Activated CD4-positive, alpha-beta T cell treated with anti-CD3 and anti-CD28 coated beads for 36 hours (primary cell): ENCODE results near the gene CCDC3. TPM values are rescaled to one million over a fixed set of nuclear protein-coding genes. Genes with fewer than 3 reads are reported as not detected.
"Not testable (repeated sequence)": the region's sequence is repeated elsewhere in the genome, so short reads cannot be mapped to it uniquely, and the experiment has no call there.

Source experiments
- ATAC-seq: fragments of 200-7000 bp; cut with Tn5 transposase; one replicate; pipeline ENCODE4 v1.10.0; 2021; ENCODE audit warnings: mild to moderate bottlenecking, moderate library complexity
- CTCF ChIA-PET: fragments of 350-600 bp; sonication (Branson Sonifier 250); formaldehyde crosslinking; loops from one replicate; lab custom pipeline; 2021; ENCODE audit warnings: antibody characterized with exemption; lab: Charles Lee
- POLR2A ChIA-PET: fragments of 350-600 bp; sonication (Branson Sonifier 250); formaldehyde crosslinking; loops from one replicate; lab custom pipeline; 2021; ENCODE audit warnings: antibody characterized with exemption, inconsistent platforms; lab: Charles Lee
- DNase-seq: peaks from one replicate; pipeline ENCODE4 v3.0.0-alpha.2; 2020
- H3K27ac Mint-ChIP-seq: one replicate; pipeline ENCODE4 v1.8.0; 2021; ENCODE audit warnings: mixed read lengths
- H3K27me3 Mint-ChIP-seq: one replicate; pipeline ENCODE4 v1.8.0; 2021; ENCODE audit warnings: mixed read lengths
- H3K36me3 Mint-ChIP-seq: one replicate; pipeline ENCODE4 v1.8.0; 2021; ENCODE audit warnings: low read depth, mixed read lengths
- H3K4me1 Mint-ChIP-seq: one replicate; pipeline ENCODE4 v1.8.0; 2021; ENCODE audit warnings: mixed read lengths
- H3K4me3 Mint-ChIP-seq: one replicate; pipeline ENCODE4 v1.8.0; 2021; ENCODE audit warnings: mild to moderate bottlenecking, moderate library complexity, mixed read lengths
- H3K9me3 Mint-ChIP-seq: one replicate; pipeline ENCODE4 v1.8.0; 2021; ENCODE audit warnings: low read depth, mixed read lengths
- intact Hi-C, 2 experiments: fragments of 100-400 bp; cut with DNase I in 1 of 2; cut with micrococcal nuclease in 1 of 2; formaldehyde crosslinking; loops; one replicate each; pipeline versions ENCODE4 v1.14.2 to v1.15.1; 2022 to 2024; cut with DNase I, micrococcal nuclease
- total RNA-seq, 2 experiments: library from RNA; stranded (reverse); gene quantifications; one replicate each; pipeline ENCODE4 v1.2.3, GENCODE V29; 2021

CCDC3 gene
- total RNA-seq, 2 experiments from 2014 or later = 0.14 to 0.18 TPM

DNA sequence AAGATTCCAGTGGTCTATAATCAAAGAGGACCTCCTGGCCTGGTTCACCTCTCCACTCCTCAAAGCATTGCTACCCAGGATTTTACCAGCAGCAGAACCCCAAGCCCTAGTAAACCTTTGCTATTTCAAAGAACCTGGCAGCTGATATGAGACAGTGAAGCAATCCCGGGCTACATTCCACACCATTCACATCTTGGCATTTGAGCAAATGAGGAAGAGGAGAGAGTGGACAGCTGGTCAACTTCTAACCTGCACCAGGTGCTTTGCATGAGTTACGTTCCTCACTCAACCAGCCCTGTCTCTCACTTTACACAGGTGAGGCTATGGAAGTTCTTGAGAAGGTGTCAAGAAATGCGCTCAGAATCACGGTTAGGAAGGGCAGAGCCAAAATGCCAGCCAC lies 1.1 kb downstream of the CCDC3 start:
- CTCF ChIA-PET = interaction anchor here (1.8 kb wide), 1 partner anchor 10 kb away, joined by 3 read pairs; no protein-coding TSS in a partner anchor
- Mint-ChIP-seq H3K27ac (no peak overlapping the region), H3K4me3 (no peak overlapping the region), H3K27me3 (peaks cover 62% of the 10 kb centered on the region), H3K4me1 (peaks cover 5% of the 10 kb centered on the region), H3K9me3 (no peaks in the 10 kb centered on the region), H3K36me3 (no peaks in the 10 kb centered on the region)
- intact Hi-C loops = no loop called here
- no peak for DNase-seq
- POLR2A ChIA-PET = no interaction called here
- no peak for ATAC-seq

GRCh38 chr10:12999849-13000248 lies 1.7 kb downstream of the CCDC3 start:
- Mint-ChIP-seq H3K27me3 (peaks cover 57% of the 10 kb centered on the region), H3K36me3 (no peaks in the 10 kb centered on the region), H3K9me3 (no peaks in the 10 kb centered on the region), H3K4me3 (no peak overlapping the region), H3K4me1 (peaks cover 5% of the 10 kb centered on the region), H3K27ac (no peak overlapping the region)
- CTCF ChIA-PET = interaction anchor here (1.8 kb wide), 1 partner anchor 11 kb away, joined by 3 read pairs; no protein-coding TSS in a partner anchor
- POLR2A ChIA-PET = no interaction called here
- intact Hi-C loops = no loop called here
- DNase-seq (no peak), ATAC-seq (no peak)

DNA sequence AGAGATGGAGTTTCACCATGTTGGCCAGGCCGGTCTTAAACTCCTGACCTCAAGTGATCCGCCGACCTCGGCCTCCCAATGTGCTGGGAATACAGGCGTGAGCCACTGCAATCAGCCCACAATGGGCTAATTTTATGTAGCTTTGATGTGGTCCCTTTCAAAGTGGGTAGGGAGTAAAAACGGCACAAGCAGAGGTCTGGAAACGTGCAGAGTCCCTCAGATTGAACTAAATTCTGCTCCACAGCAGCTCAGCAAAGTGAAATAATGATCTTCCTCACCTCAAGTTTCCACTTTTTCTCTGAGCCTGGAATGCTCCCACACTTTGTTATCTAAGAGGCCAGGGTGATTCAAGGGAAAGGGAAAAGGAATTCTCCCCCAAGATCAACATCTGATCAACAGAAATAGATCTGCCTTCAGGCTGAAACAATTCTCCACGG lies 6.1 kb downstream of the CCDC3 start:
- Mint-ChIP-seq H3K9me3 (no peaks in the 10 kb centered on the region), H3K27ac (no peak overlapping the region), H3K4me3 (no peak overlapping the region), H3K27me3 (peaks cover 42% of the 10 kb centered on the region), H3K36me3 (no peaks in the 10 kb centered on the region), H3K4me1 (no peaks in the 10 kb centered on the region)
- ChIA-PET POLR2A (no interaction called here), CTCF (interaction anchor here (0.7 to 1.0 kb wide), 2 partner anchors 12 to 48 kb away, joined by 3 read pairs; no protein-coding TSS in a partner anchor)
- DNase-seq = no peak
- intact Hi-C loops = no loop called here
- no peak for ATAC-seq

GRCh38 chr10:12993595-12993994 lies 7.9 kb downstream of the CCDC3 start:
- CTCF ChIA-PET = no interaction called here
- H3K4me3 Mint-ChIP-seq = no peak overlapping the region
- ATAC-seq (no peak), DNase-seq (no peak)
- intact Hi-C loops = no loop called here
- H3K36me3 Mint-ChIP-seq = no peaks in the 10 kb centered on the region
- POLR2A ChIA-PET = no interaction called here
- H3K4me1 Mint-ChIP-seq = no peaks in the 10 kb centered on the region
- no peaks in the 10 kb centered on the region for H3K9me3 Mint-ChIP-seq
- H3K27ac Mint-ChIP-seq = no peak overlapping the region
- peaks cover 32% of the 10 kb centered on the region for H3K27me3 Mint-ChIP-seq

DNA sequence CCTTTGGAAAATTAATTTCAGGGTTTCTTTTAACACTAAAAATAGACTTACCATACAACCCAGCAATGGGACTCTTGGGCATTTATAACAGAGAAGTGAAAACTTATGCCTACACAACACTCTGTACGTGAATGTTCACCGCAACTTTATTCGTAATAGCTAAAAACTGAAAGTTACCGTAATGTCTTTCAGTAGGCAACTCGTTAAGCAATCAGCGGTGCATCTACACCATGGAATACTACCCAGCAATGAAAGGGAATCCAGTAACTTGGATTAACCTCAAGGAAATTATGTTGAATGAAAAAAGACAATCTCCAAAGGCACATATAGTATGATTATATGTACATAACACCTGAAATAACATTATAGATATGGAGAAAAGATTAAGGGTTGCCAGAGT lies 16.2 kb downstream of the CCDC3 start:
- DNase-seq = no peak
- Mint-ChIP-seq H3K36me3 (no peaks in the 10 kb centered on the region), H3K9me3 (peaks cover 5% of the 10 kb centered on the region), H3K4me3 (no peak overlapping the region), H3K27ac (no peak overlapping the region), H3K27me3 (peaks cover 8% of the 10 kb centered on the region), H3K4me1 (peaks cover 2% of the 10 kb centered on the region)
- ChIA-PET POLR2A (no interaction called here), CTCF (interaction anchor here (0.7 kb wide), 1 partner anchor 203 kb away, joined by 3 read pairs; no protein-coding TSS in a partner anchor)
- no peak for ATAC-seq
- intact Hi-C loops = no loop called here

GRCh38 chr10:12984165-12984747 lies 17.3 kb downstream of the CCDC3 start:
- ChIA-PET POLR2A (no interaction called here), CTCF (no interaction called here)
- Mint-ChIP-seq H3K36me3 (no peaks in the 10 kb centered on the region), H3K27me3 (peaks cover 13% of the 10 kb centered on the region), H3K9me3 (peaks cover 5% of the 10 kb centered on the region), H3K4me1 (peaks cover 2% of the 10 kb centered on the region), H3K27ac (no peak overlapping the region), H3K4me3 (no peak overlapping the region)
- intact Hi-C loops = no loop called here
- ATAC-seq = peak; percentile 64
- DNase-seq = no peak

- DNase-seq = peak; percentile 29
- H3K36me3 Mint-ChIP-seq, H3K27ac Mint-ChIP-seq, POLR2A ChIA-PET, H3K9me3 Mint-ChIP-seq, H3K4me1 Mint-ChIP-seq, CTCF ChIA-PET, intact Hi-C loops, H3K4me3 Mint-ChIP-seq: not testable (repeated sequence)
- ATAC-seq = peak; percentile 36
- H3K27me3 Mint-ChIP-seq = peaks cover 17% of the 10 kb centered on the region
These were observed 17.9 kb downstream of the CCDC3 start for GRCh38 chr10:12983568-12983967.

GRCh38 chr10:12981570-12981969 lies 19.9 kb downstream of the CCDC3 start:
- H3K36me3 Mint-ChIP-seq = no peaks in the 10 kb centered on the region
- no peak for ATAC-seq
- ChIA-PET POLR2A (no interaction called here), CTCF (interaction anchor here (0.7 kb wide), 1 partner anchor 25 kb away, joined by 3 read pairs; no protein-coding TSS in a partner anchor)
- intact Hi-C loops = no loop called here
- H3K4me3 Mint-ChIP-seq = no peak overlapping the region
- peaks cover 5% of the 10 kb centered on the region for H3K9me3 Mint-ChIP-seq
- peaks cover 17% of the 10 kb centered on the region for H3K27me3 Mint-ChIP-seq
- H3K4me1 Mint-ChIP-seq = peaks cover 2% of the 10 kb centered on the region
- peak; percentile 6 for DNase-seq
- no peak overlapping the region for H3K27ac Mint-ChIP-seq

DNA sequence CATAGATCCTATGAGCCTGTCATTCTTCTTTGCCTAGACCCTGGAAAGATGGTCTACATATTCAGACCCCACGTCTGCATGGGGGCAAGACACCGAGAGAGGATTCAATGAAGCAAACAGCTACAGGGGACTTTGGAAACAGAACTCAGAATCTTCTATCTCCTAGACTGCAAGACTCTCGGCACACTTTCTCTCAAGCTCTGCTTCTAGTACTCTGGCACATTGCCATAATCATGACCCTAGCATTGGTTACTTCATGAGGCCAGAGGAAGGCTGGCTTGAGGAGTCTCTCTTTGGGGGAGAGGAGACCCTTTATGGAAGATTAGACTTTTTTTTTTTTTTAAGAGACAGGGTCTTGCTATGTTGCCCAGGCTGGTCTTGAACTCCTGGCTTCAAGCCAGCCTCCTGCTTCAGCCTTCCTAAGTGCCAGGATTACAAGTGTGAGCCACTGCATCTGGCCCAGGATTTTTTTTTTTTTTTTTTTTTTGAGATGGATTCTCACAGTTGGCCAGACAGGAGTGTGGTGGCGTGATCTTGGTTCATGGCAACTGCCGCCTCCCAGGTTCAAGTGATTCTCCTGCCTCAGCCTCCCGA lies 20.7 kb downstream of the CCDC3 start:
- Mint-ChIP-seq H3K9me3 (peaks cover 5% of the 10 kb centered on the region), H3K4me3 (no peak overlapping the region), H3K36me3 (no peaks in the 10 kb centered on the region), H3K27me3 (peaks cover 17% of the 10 kb centered on the region), H3K27ac (no peak overlapping the region), H3K4me1 (peaks cover 2% of the 10 kb centered on the region)
- ChIA-PET POLR2A (no interaction called here), CTCF (interaction anchor here (0.7 kb wide), 1 partner anchor 24 kb away, joined by 3 read pairs; no protein-coding TSS in a partner anchor)
- DNase-seq = no peak
- intact Hi-C loops = no loop called here
- ATAC-seq = no peak

DNA sequence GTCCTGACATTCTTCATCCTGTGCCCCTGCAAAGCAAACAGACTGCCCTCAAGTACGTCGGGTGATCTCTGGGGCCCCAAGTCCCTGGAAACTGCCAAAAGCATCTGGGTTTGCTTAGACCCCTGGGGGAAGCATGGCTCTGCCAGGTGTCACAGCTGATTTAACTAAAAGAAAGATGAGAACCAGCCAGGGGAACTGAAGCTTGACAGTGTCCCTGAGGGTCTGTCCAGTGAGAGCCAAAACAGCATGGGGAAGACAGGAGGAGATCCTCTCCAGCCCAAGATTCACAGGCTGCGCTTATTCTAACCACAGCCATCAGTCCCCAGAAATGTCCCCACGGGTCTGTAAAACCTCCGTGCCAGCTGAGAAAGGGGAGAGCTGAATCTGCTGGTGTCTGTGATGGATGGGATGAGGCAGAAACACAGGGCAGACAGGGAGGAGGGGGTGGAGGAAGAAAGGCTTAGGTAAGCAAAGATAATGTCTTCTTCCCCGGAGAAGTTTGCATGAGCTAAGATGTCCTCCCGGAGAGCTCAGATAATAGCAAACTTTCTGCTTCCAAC lies 21.3 kb downstream of the CCDC3 start:
- Mint-ChIP-seq H3K36me3 (no peaks in the 10 kb centered on the region), H3K27ac (no peak overlapping the region), H3K9me3 (peaks cover 5% of the 10 kb centered on the region), H3K4me3 (no peak overlapping the region), H3K27me3 (peaks cover 17% of the 10 kb centered on the region), H3K4me1 (peaks cover 2% of the 10 kb centered on the region)
- ChIA-PET POLR2A (interaction anchor here (0.6 kb wide), 1 partner anchor 299 kb away, joined by 3 read pairs; no protein-coding TSS in a partner anchor), CTCF (no interaction called here)
- DNase-seq (no peak), ATAC-seq (no peak)
- intact Hi-C loops = no loop called here

GRCh38 chr10:12978891-12979290 lies 22.6 kb downstream of the CCDC3 start:
- ChIA-PET CTCF (no interaction called here), POLR2A (no interaction called here)
- intact Hi-C loops = no loop called here
- Mint-ChIP-seq H3K36me3 (no peaks in the 10 kb centered on the region), H3K9me3 (peaks cover 1% of the 10 kb centered on the region), H3K27ac (no peak overlapping the region), H3K27me3 (peaks cover 17% of the 10 kb centered on the region), H3K4me1 (peaks cover under 1% of the 10 kb centered on the region), H3K4me3 (no peak overlapping the region)
- ATAC-seq = no peak
- no peak for DNase-seq

DNA sequence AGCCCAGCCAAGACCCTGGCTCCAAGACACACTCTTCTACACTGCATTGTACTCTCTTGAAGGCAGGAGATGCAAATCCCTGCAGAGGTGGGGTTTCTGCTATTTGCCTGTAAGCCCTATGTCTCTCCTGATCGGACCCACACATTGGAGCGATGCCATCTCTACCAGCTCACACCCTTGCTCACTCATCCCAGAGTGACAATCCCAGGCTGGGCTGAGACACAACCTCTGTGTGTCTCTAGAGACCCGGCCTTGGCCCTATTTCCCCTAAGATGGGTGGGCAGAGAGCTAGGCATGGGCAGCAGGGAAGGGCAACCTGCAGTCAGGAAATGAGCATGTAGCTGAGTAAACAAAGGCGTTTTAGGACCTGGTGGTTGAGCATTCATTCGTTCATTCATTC lies 25.6 kb downstream of the CCDC3 start:
- Mint-ChIP-seq H3K4me1 (no peaks in the 10 kb centered on the region), H3K36me3 (no peaks in the 10 kb centered on the region), H3K27me3 (peaks cover 15% of the 10 kb centered on the region), H3K9me3 (no peaks in the 10 kb centered on the region), H3K27ac (no peak overlapping the region), H3K4me3 (no peak overlapping the region)
- intact Hi-C loops = no loop called here
- ATAC-seq = no peak
- CTCF ChIA-PET = no interaction called here
- DNase-seq = no peak
- POLR2A ChIA-PET = no interaction called here
